NCI-H1417 treated with DMSO at 0.1 percent for 48 hours (cell line): ENCODE data around the gene KRTAP10-3.

Experiments
- DNase-seq: peaks from one replicate; lab custom pipeline; 2025; lab: John Stamatoyannopoulos, UW

The KRTAP10-3 gene

DNA sequence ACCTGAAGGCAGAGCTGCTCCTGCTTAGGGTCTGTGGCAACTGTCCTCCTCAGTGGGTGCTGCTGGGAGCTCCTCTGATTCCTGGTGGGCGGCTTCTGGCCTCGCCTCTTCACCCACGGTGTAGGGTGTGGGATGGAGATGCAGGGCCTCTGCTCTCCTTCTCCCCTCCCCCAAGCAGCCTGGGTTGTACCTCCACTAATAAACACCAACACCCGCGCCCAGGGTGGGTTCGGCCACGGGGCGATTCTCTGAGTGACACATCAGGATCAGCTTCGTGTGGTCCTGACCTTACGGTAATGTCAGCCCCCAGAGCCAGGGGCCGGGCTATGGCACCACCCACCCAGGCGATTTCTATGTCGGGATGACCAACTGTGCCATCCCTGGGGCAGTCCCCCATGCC is 42.3 kb downstream of the KRTAP10-3 start:
- no peak for DNase-seq

- no peak for DNase-seq
Measured at GRCh38 chr21:44515359-44516165, 43.0 kb downstream of the KRTAP10-3 start.

DNA sequence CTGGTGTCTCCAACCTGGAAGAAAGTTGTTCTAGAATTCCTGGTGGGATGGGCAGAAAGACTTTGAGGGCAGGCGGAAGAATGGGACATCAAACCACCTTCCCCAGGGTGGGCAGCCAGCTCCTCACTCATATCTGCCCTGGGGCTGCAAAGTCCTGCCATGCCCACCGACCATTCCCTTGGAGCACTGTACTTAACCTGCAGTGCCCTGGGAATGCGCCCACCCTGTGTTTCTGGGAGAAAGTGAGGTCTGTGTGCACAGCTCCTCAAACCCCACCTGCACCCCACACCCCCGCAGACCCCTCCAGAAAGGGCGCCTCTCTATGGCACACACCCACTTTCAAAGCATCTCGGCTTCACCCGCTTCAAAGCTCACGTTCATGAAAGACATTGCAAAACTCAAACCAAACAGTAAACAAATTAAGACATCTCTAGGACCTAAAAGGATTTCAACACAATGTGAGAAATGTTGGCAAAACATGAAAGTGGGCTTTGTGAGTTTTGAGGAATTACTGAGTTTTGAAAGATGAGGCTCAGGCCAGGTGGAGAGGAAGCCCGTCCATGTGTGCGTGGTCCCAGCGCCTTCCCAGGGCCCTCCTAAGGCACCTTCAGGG is 43.7 kb downstream of the KRTAP10-3 start:
- no peak for DNase-seq

- DNase-seq = no peak
Measured at GRCh38 chr21:44514218-44514520, 44.4 kb downstream of the KRTAP10-3 start.

DNA sequence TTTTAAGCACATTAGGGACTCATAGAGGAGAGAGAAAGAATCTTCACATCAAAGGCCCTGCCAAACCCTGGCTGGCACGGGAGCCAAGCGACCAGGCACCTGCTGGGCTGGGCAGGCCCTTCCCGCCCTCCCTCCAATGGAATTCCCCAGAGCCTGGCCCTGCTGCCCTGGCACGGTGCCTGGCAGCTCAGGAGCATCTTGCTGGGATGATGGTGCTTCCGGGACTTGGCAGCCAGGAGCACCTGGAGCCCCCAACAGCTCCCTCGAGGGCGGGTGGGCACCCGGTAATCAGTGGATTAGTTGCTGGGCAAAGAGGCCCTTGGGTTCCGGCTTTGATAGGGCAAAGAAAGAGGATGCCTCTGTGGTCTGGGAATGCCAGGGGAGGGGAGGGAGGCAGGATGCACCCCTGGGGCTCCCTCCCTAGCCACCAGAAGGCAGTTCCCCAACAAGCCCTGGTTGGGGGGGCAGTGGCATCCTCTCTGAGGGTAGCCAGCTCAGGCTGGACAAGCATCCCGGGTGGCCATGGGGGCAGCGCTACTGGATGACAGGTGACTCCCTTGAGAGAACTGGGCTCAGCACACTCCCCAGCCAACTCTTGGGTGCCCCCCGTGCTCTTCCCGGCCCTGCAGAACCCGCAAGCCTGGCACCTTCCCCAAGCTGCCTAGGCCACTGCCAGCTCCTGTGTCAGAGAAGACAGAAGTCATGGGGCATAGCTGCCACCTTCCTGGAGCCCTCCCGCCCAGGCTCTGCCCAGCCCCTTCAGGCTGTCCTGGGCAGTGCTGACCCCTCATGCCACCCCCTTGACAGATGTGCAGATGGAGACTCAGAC is 45.0 kb downstream of the KRTAP10-3 start:
- no peak for DNase-seq

DNA sequence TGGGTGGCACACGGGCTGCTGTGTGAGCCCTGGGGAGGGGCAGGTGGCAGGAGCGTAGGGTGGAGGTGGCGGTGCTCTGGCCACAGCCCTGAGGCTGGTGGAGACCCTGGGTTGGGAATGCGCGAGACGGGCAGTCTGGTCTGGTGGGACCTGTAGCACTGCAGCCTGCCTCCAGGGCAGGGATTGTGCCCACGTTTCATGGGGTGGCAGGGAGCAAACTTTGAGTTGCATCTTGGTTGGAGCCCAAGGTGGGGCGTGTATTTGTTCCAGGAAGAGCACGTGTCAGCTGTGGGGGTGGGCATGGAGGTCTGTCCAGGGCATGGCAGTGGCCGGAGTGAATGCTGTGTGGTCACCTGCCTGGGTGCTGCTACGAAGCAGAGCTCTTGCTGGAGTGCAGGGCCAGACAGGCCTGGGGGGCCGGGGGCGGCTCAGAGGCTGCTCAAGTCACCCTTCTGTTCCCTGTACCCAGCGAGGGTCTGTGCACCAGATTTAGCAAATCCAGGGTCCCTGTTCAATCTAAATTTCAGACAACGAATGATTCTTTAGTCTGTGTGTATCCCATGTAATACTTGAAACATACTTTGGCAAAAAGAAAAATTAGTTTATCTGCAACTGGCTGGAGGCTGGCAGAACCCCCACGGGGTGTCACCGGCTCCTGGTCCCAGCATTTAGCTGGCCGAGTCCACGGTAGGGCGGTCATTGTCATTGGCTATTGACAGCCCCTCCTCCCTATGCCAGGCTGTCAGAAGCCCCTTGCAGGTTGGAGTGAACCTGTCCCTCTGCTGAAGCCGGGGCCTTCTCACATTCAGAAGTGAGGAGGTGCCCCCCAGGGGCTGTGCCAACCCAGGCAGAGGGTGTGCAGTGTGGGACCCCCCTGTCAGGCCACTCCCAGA is 45.9 kb downstream of the KRTAP10-3 start:
- no peak for DNase-seq

DNA sequence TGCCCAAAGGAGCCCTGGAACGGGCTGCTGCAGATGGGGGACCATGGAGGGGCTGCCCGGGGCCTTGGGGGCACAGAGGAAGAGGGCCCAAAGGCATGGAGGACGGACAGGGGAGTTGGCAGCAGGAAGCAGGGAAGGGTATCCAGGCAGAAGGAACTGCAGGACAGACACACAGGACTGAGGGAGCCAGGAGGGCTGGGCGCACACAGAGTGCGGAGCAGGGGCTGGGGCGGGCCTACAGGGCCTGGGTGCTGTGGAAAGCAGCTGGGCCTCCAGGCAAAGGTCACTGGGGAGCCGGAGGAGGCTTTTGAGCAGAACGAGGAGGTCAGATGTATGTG is 46.7 kb downstream of the KRTAP10-3 start:
- DNase-seq = no peak

DNA sequence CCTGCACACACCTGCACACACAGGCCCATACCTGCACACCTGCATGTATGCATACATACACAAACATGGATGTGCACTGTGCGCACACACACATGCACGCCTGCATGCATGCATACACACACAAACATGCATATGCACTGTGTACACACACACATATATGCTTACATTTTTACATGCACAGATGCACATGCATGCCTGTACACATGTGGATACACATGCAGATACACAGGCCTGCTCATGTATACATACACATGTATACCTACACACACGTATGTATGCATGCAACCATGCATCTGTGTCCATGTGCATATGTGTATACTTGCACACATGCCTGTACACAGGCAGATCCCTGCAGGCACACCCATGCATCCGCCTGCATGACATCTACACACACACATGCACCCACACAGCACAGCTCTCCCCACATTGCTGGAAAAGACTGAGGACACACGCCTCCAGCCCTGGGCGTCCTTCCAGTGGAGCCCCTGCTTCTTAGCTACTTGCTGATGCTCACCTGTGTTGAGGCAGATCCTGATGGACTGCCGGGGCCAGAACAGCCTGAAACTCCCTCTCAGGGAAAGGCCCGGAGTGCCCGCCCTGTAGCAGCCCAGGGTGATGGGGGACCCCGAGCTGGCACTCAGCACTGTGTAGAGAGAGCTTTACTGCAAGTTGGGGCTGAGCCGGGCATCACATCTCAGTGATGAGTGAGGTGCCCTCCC is 47.2 kb downstream of the KRTAP10-3 start:
- no peak for DNase-seq

- DNase-seq = no peak
Measured at GRCh38 chr21:44510508-44511218, 47.9 kb downstream of the KRTAP10-3 start.

GRCh38 chr21:44510109-44510507 is 48.5 kb downstream of the KRTAP10-3 start:
- no peak for DNase-seq

DNA sequence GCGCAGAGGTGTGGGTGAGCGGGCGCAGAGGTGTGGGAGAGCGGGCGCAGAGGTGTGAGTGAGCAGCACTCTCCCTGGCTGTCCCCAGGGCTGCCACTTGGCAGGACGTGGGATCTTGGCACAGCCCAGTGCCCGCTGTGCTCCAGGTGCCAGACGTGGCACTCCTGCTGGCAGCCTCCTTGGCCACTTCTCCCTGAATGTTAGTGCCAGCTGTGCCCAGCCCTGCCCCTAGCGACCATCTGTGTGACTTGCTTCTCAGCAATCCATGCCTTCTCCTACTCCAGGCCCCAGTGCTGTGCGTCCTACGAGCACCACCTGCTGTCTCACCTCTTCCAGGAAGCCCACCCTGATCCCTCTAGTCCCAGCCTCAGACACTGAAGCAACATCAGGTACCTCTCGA is 49.1 kb downstream of the KRTAP10-3 start:
- no peak for DNase-seq

DNA sequence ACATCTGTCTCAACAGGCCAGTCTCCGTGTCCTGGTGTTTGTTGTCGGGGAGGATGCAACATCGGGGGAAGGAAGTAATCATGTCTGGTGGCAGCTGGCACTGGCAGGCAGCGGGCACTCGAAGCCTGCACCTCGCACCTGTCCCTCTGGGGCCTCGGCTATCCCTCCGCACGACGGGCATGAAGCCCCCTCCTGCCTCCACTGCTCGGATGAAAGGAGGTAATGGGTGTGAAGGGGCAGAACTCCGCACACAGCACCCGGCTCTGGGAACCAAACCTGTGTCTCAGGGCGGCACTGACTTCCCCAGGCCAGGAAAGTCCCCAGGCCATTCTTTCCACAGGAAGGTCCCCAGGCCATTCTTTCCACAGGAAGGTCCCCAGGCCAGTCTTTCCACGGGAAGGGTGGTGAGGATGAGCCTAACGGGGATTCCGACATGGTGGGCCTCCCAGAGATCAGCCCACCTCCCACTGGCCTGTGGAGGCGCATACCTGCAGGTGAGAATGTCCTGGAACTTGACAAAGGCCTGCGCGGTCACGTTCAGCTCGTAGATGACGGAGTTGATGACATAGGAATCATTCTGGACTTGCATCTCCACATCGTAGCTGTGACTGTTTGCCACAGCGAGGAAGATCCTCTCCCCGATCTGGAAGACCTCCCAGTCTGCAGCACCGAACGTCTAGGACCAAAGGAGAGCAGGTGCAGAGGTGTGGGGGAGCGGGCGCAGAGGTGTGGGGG is 49.7 kb downstream of the KRTAP10-3 start:
- DNase-seq = no peak

DNA sequence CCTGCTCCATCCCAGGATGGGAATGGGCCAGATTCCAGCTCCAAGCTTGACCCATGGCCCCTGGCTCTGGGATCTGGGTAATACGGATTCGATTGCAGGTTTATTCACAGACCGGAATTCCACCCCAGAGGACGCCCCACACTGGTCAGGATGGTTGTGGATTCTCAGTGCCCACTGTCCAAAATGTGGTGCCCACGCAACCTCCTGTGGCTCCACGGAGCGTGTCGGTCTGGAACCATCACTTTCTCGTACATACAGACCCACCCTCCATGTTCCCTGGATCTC is 50.2 kb downstream of the KRTAP10-3 start:
- DNase-seq = no peak
